GM18499 (cell line): ENCODE measurements around the gene CCDC33.

ENCODE experiments used
- ATAC-seq: cut with Tn5 transposase; IDR thresholded peaks from one replicate; pipeline ENCODE4 v1.9.1; 2021; ENCODE audit warnings: moderate number of reproducible peaks; ENCODE audit not compliant: insufficient read depth, unreplicated experiment

The CCDC33 gene

DNA sequence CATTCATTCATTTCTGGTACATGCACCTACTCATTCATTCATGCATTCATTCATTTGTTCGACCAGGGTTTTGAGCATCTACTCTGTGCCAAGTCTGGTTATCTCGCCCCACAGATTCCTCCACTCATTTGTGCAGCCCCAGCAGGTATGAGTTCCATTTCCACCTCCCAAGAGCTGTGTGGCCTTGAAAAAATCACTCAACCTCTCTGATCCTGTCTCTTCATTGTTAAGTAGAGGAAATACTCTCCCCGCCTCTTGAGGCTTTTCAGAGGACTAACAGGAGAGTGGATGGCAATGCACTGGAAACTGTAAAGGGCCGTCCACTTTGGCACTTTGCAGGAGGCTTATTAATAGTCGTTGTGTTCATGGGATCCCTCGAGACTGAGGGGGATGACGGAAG, 69.6 kb downstream of the CCDC33 start:
- no peak for ATAC-seq

DNA sequence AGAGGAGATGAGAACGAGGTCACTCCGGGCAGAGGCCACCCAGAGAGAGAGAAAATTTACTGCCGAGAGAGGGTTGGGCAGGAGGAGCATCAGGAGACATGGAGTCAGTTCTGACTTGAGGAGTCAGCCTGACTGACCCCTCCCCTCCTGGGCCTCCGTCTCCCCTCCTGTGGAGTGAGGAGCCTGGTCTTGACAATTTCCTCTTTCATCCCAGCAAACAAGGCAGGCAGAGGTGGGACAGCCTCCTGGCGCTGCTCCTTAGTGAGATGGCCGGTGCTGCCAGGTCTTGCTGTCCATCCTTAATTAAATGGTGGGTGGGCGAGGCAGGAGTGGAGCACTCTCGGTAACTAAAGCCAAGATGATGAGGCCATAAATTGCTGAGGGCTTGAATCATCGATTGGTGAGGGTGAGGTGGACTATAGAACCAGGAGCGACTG, 70.7 kb downstream of the CCDC33 start:
- ATAC-seq, result no peak

- no peak for ATAC-seq
These were observed 72.0 kb downstream of the CCDC33 start for GRCh38 chr15:74307827-74308811.

DNA sequence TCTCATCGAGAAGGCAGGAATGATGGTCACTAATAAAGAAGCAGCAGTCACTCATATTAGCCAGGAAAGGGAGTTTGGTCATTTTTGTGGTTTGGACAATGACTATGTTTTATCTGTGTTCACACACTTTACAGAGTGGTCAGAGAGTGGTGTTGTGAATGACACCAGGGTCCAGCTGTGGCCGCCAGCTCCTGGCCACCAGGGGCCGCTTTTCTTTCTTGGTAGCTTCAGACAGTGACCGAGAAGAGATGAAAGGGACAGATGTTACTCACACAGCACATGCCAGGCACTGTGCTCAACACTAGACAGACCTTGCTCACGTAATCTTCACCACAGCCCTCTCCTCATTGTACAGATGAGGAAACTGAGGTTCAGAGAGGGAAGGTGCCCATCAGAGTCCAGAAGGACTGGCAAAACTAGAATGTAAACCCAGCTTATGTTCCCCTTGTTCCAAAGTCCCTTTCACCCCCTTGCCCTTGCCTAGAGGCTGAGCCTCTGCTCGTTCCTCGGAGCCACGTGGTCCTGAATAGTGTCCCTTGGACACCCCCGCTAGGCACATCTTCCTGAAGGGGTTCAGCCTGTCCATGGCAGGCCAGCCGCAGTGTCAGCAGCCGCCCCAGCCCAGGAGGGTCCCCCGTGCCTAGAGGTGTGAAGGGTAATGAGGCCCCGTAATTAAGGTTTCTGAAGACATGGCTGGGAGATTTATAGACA, 75.8 kb downstream of the CCDC33 start:
- ATAC-seq, result no peak

DNA sequence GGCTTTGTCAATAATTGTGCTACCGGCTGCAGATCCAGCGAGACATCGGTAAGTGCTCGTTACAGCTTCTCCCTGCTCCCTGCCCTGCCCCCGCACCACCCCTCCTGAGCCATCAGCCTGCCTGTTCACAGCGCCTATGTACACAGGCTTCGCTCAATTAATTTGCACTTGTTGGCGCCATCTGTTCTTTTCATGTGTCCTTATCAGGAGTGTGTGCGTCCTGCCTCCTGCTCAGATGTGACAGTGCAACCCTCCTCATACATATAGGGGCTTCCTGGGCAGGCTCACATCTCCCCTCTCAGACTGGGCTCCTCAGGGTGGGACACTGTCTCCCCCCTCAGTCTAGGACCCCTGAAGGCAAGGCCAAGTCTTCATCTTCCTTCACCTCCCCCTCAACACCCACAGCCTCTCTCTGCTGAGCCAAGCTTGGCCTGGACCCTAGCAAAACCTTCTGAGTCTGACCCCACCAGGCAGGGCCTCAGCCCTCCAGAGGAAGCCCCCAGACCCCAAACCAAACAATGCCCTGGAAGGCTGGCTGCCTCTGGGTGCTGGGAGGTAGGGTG, 76.4 kb downstream of the CCDC33 start:
- no peak for ATAC-seq

GRCh38 chr15:74313889-74314288, 77.8 kb downstream of the CCDC33 start:
- no peak for ATAC-seq

DNA sequence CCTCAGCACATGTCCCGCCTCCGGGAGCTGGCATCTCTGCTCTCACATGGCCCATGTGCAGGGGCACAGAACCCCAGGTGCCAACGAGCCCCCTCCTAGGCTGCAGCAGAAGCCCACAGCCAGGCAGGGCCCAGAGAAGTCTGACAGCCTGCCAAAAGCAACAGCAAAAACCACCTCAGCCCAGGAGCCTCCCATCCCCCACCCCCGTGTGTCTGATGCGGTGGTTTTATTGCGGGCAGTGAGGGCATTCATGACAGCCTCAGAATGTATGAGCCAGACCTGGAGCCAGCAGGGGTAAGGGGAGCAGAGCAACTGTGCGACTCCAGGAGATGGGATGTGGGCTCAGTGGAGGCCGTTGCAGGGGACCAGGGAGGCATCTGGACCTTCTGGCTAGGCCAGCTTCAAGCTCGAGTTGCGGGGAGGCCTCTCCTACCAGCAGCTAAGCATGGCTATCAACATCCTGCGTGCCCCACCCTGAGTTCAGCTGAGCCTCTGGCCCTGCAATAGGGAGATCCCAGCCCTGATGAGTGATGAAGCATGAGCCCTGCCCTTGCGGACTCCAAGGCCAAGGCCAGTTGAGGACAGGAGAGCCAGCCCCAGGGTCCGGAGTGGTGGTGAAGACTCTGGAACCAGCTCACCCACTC, 78.8 kb downstream of the CCDC33 start:
- no peak for ATAC-seq

DNA sequence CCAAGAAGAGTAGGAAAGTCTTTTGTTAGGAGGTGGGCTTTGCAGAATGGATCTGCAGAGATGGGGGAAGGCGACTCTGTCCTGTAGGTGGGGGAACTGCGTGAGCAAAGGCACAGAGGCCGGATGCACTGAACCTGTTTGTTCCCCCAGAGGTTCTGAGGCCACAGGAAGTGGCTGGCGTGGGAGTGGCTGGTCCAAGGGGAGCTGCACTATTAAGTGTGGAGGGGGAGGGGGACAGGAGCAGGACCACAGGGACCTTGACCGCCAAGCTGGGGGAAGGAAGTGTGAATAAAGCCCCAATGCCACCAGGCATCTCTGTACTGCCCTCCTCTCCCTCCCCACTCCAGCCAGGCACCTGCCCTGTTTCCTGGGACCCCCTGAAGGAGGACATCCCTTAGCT, 79.5 kb downstream of the CCDC33 start:
- no peak for ATAC-seq

GRCh38 chr15:74316141-74316540, 80.0 kb downstream of the CCDC33 start:
- no peak for ATAC-seq

DNA sequence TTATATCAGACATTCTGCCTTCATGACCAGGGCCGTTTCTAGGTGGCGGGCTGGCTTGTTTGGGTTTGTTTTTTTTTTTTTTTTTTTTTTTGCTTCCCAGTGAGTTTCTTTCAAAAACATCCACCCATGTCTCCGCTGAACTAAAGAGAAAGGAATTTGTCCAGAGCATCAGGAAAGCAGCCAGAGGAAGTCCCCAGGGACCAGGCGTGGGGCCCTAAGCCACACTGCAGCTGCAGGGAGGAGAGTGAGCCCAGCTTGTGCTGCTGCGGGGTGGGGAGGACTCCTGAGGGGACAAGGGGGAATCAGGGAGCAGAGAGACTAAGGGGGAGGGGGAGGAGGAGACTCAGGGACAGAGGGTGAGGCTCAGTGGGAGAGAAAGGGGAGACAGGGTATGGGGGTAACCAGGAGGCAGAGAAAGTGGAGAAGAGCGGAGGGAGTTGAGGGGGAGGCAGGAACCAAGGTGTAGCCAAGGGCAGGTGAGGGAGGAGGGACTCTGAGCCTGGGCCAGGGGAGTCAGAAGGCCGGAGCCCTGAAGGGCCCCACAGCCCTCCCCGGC, 81.8 kb downstream of the CCDC33 start:
- ATAC-seq, result no peak

- ATAC-seq, result no peak
These were observed 82.4 kb downstream of the CCDC33 start for GRCh38 chr15:74318376-74319137.

DNA sequence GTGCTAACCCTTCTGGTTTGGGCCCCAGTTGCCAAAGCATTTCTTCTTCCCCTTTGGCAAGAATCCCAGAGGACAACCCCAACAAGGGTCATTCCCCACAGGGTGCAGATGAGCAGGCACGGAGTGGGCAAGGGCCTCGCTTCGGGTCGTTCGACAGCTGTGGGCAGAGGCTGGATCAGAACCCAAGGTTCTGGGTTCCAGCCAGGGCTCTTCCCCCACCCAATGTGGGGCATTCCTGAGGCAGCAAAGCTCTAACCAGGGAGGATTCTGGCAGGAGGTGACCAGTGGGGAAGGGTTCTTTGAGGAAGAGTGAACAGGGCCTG, 83.0 kb downstream of the CCDC33 start:
- ATAC-seq, result no peak

DNA sequence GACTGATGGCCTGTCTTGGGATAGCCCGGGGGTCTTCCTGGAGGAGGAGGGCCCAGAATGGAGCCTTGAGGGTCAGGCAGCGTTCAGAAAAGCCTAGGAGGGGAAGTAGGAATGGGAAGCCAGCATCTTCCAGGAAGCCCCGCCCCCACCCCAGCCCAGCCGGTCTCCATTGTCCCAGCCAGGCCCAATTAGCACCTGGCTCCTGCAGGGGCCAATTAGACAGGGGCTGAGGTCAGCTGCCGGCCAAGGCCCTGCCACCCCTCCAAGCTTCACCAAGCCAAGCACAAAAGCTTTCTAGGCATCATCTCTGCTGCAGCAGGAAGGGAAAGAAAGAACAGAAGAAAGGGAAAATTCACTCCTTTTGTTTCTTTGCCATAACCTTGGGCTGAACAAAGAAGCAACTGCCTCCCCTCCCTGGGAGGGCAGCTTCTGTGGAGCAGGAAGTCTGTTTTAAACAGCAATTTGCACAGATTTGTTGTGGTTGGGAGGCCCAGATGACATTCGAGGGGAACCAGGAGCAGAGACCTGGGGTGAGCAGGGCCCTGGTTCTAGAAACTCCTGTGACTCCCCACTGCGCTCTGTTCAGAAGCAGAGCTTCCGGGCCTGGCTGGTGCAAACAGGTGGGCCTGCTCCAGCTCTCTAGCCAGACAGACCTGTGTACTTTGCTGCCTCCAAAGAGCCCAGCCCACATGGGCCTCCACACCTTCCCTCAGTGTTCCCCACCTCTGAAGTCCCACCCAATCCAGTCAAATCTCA, 83.6 kb downstream of the CCDC33 start:
- no peak for ATAC-seq

GRCh38 chr15:74320352-74321247, 84.5 kb downstream of the CCDC33 start:
- ATAC-seq, result no peak

DNA sequence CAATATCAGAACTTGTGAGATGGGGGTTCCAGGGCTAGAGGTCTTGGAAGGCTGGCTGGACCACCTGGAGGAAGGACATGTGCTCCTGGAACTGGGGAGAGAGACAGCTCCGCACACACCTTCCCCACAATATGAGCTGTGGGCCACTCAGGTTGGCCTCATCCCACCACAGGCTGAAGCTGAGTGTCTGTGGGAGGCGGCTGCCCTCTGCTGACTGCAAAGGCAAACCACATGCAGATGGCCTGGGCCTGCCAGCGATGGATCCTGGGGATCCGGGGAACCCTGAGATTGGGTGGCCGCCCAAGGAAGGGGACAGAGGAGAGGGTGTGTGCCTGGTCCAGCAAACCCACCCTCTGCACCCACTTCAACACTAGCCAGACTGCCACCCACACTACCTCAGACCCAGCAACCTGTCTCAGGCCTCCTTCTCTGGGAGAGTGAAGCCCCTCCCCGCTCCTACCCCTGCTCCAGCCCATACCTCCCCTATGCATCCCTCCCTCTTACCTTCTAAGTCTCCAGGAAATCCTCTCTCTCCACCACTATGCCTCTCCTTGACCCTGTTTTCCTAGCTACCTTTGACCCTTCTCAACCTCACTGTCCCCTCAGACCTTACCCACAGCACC, 86.5 kb downstream of the CCDC33 start:
- ATAC-seq, result no peak

DNA sequence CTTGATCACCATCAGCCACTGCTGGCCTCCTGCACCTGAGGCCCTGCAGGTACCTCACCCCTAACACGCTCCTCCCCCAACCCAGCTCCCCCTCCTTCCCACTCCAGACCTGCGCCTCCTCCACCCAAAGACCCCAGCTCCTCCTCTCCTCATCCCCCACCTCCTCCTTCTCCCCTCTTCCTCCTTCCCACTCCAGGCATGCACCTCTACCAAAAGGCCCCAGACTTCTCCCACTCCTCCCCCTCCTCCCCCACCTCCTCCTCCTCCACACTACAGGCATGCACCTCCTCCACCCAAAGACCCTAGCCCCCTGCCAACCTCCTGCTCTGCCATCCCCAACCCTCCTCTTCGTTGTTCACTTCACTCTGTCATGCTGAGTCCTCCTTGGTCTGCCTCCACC, 88.6 kb downstream of the CCDC33 start:
- ATAC-seq, result no peak

DNA sequence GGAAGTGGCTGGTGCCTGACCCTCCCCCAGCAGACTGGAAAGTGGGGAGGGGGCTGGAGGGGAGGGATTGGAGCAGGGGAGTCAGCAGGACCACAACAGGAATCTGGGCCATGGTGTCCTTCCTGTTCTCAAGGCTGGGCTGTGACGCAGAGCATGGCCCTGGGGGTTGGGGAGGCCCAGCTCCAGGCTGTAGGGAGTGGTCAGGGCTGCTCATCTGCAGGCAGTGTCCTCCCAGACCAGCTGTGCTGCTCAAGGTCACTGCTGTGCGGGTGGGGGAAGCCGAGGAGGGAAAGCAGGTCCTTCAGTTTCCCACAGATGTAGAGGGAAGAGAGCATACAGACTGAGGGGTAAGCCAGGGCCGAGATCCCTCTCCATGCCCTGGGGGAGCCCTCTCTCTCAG, 90.6 kb downstream of the CCDC33 start:
- no peak for ATAC-seq

GRCh38 chr15:74327756-74328155, 91.6 kb downstream of the CCDC33 start:
- ATAC-seq, result no peak
